ENCODE results near the gene IL37.
"Not testable (repeated sequence)": the region's sequence is repeated elsewhere in the genome, so short reads cannot be mapped to it uniquely, and the experiment has no call there.

IL37 gene

DNA sequence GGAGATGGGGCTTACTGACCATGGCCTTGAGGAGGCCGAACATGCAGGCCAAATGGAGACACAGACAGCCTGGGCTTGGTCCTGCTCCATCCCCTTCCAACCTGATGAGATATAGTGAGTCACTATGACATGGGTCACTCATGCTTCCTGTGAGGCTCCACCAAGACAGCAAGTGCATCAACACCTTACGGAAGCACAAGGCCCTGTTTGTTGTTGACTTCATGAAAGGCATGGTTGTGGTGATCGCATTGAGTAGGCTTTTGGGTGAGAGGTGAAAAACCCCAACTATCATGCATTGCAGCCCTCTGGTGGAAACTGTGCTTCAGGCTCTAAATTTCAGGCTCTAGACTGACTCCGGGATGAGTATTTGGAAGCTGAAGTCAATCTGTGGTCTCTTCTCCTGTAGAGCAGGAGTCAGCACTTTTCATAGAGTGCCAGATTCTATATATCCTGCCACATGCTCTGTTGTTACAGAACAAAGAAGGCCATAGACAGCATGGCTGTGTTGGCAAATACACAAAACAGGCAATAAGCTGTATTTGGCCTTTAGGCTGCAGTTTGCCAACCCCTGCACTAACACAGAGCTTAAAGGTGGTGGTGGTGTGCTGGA is 10.1 kb downstream of the IL37 start:
- no peak for DNase-seq (ENCODE audit: low read depth in 1 of 2, low spot score in 1 of 2)

- no peak for DNase-seq (ENCODE audit: low read depth in 1 of 2, low spot score in 1 of 2)
These were observed 11.0 kb downstream of the IL37 start for GRCh38 chr2:112921982-112922381.

- DNase-seq (ENCODE audit: low read depth in 1 of 2, low spot score in 1 of 2) = no peak
These were observed 12.4 kb downstream of the IL37 start for GRCh38 chr2:112923237-112923966.

DNA sequence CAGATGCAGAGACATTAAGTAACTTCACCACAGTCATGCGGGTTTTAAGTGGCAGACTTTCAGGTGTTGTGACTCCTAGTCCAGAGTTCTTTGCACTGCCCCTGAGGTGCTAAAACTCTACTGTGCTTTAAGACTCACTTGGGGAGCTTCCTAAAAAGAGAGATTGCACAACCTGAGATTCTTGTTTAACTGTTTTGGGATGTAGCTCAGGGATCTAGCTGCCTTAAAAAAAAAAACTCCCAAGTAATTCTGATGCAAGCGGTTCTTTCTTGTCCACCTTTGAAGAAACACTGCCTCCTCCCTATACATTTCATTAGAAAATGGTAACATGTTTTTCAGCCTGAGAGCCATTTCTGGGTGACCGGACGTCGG is 13.0 kb downstream of the IL37 start:
- DNase-seq (ENCODE audit: low read depth in 1 of 2, low spot score in 1 of 2) = no peak

- DNase-seq (ENCODE audit: low read depth in 1 of 2, low spot score in 1 of 2) = no peak
These were observed 13.4 kb downstream of the IL37 start for GRCh38 chr2:112924360-112924759.

GRCh38 chr2:112924821-112925220 is 13.9 kb downstream of the IL37 start:
- no peak for DNase-seq (ENCODE audit: low read depth in 1 of 2, low spot score in 1 of 2)

- no peak for DNase-seq (ENCODE audit: low read depth in 1 of 2, low spot score in 1 of 2)
These were observed 15.7 kb downstream of the IL37 start for GRCh38 chr2:112926707-112927106.

GRCh38 chr2:112927745-112928144 is 16.8 kb downstream of the IL37 start:
- DNase-seq (ENCODE audit: low read depth in 1 of 2, low spot score in 1 of 2) = no peak

DNA sequence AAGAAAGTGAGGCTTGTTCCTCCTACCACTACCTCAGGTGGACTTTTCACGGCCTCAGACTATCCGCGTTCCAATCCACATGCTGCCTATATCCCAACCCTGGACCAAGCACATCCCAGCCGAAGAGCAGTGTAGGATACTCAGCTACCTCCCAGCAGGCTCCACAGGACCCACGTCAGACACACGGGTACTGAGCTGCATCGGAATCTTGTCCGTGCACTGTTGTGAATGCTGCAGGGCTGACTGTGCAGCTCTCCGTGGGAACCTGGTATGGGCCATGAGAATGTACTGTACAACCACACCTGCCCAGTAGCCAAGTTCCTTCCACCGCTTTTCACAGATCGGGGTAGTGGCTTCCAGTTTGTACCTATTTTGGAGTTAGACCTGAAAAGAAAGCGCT is 22.3 kb downstream of the IL37 start:
- DNase-seq (ENCODE audit: low read depth in 1 of 2, low spot score in 1 of 2) = no peak

- not testable (repeated sequence) for DNase-seq (ENCODE audit: low read depth in 1 of 2, low spot score in 1 of 2)
These were observed 23.2 kb downstream of the IL37 start for GRCh38 chr2:112934117-112934516.

DNA sequence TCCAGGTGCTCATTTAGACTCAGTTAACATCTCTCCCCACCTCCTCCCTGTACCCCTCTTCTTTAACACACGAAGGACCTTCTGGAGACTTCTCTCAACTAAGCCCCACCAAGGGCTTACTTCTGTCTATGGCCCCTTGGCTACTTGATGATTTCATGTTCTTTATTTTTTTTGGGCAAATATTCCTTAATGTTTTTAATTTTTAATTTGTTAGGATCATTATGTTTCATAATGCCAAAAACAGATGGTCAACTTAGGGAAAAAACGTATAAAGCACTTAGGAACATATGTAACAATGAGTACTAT is 25.9 kb downstream of the IL37 start:
- no peak for DNase-seq (ENCODE audit: low read depth in 1 of 2, low spot score in 1 of 2)

GRCh38 chr2:112938904-112939303 is 27.9 kb downstream of the IL37 start:
- no peak for DNase-seq (ENCODE audit: low read depth in 1 of 2, low spot score in 1 of 2)

- no peak for DNase-seq (ENCODE audit: low read depth in 1 of 2, low spot score in 1 of 2)
These were observed 28.5 kb downstream of the IL37 start for GRCh38 chr2:112939425-112939824.

- DNase-seq (ENCODE audit: low read depth in 1 of 2, low spot score in 1 of 2) = no peak
These were observed 30.1 kb downstream of the IL37 start for GRCh38 chr2:112940859-112941625.

DNA sequence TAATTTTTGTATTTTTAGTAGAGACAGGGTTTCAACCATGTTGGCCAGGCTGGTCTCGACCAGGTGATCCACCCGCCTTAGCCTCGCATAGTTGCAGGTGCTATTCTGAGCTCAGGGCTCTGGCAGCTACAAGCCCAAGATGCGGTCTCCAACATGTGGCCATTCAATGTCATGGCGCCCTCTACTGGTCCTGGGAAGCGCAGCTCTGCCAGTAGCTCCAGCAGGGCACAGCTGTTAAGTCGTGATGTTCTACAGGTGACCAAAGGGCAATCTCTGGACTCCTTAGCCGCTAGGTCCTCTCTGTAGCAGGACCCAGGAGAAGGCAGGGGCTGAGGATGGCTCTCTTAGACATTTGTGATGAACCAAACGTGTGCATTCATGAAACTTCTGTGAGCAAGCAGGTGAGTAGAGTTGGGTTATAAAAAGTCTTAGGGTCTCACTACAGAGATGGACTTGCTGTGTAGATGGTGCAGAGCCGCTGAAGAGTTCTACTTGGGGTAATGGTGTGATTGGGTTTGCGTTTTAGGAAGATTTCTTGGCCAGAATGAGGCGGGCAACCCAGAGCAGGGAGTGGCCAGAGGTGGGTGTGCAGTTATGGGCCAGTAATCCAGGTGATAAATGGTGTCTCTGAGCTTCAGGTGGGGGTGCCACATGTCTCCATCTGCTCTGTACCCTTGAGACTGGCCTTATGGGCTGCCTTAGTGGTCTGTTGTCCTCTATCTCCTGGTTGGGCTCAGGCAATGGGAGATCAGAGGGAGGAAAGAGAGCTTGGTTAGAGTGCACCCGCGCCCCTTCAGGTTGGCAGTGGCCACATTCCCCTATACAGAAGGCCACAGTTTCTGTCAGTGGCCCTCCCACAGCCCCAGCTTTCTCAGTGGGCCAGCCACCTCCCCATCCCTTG is 31.0 kb downstream of the IL37 start:
- DNase-seq (ENCODE audit: low read depth in 1 of 2, low spot score in 1 of 2) = peak in 1 of 2 donors; percentile 15

- DNase-seq (ENCODE audit: low read depth in 1 of 2, low spot score in 1 of 2) = no peak
These were observed 31.7 kb downstream of the IL37 start for GRCh38 chr2:112942654-112943002.

DNA sequence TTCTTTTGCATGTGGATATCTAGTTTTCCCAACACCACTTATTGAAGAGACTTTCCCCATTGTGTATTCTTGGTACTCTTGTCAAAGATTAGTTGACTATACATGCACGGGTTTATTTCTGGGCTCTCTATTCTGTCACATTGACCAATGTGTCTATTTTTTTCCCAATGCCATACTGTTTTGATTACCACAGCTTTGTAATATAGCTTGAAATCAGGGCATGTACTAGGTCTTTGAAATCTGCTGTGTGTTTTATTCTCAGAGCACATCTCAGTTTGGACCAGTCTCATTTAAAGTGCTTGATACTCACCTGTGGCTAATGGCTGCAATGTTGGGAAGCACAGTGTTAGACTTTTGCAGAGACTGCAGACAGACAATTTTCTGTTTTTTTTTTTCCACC is 34.0 kb downstream of the IL37 start:
- DNase-seq (ENCODE audit: low read depth in 1 of 2, low spot score in 1 of 2) = no peak

GRCh38 chr2:112946086-112946485 is 35.1 kb downstream of the IL37 start:
- no peak for DNase-seq (ENCODE audit: low read depth in 1 of 2, low spot score in 1 of 2)

DNA sequence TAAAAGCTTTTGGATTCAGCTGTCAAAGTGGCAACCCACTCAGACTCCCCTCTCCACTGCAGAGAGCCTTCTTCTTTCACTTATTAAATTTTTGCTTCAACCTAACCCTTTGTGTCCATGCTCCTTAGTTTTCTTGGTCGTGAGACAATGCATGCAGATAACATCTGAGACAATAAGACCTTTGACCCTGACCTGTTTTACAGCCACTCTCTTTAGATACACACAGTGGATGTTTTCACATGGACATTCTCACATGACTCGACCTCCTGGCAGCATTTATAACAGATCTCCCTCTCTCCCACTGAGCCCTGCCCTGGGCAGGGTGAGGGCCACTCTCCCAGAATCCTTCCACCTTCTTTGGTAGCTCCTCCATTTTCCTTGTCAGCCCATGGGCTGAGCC is 36.4 kb downstream of the IL37 start:
- DNase-seq (ENCODE audit: low read depth in 1 of 2, low spot score in 1 of 2) = no peak

DNA sequence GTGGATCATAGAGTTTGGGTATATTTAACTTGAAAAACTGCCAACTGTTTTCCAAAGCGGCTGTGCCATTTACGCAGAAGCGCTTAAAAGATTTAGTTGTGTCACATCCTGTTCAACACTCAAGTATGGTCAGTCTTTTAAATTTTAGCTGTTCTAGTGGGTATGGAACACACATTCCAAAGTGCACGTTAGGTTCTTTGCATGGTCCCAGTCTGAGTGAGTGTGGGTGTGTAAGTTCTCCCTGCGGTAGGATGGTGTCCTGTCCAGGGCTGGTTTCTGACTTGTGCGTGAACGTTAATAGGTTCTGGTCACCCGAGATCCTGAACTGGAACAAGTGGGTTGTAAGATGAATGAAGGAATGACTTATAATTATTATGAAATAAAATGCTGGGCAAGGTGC is 38.5 kb downstream of the IL37 start:
- DNase-seq (ENCODE audit: low read depth in 1 of 2, low spot score in 1 of 2) = no peak

DNA sequence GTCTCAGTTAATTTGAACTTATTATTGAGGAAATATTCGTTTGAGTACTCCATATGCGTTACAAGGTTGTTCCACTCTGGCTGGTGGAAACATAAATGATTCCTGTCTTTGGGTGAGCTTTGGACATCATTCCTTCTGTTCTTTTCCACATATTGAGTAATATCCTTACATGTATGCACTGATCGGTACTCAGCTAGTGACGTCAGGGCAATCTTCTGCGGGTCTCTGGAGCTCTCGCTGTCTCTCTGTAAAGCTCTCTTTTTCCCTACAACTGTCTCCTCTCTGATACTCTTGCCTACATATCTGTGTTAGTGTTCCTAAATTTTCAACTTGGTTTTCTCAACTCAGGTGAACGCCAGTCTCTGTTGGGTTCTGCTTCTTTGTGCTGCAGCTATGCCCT is 43.4 kb downstream of the IL37 start:
- no peak for DNase-seq (ENCODE audit: low read depth in 1 of 2, low spot score in 1 of 2)

DNA sequence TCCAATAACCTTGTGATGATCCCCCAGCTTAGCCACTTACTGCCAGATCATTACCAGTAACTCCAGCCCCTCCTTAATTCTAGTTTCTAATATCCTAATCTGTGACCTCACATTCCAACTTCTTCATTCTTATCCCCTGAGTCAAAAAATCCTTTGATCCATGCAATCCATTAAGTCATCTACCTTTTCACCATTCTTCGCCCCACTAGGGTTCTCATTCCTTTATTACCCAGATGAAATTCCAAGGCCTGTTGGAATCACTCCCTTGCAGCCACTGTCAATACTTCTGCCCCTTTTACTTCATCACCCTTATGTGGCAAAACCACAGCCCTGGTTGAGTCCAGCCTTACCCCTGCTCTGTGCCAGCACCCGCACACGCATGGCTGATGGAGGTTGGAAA is 46.5 kb downstream of the IL37 start:
- no peak for DNase-seq (ENCODE audit: low read depth in 1 of 2, low spot score in 1 of 2)
